Measurements from ENCODE around the gene SOCS2. TPM values are rescaled to one million over a fixed set of nuclear protein-coding genes. Genes with fewer than 3 reads are reported as not detected.

Gene SOCS2
- total and polyA plus RNA-seq, 2 of the 8 experiments (the other 6 are each of a cell fraction or from before 2014, with no cell fraction given), result 14.5 to 18.0 TPM

DNA sequence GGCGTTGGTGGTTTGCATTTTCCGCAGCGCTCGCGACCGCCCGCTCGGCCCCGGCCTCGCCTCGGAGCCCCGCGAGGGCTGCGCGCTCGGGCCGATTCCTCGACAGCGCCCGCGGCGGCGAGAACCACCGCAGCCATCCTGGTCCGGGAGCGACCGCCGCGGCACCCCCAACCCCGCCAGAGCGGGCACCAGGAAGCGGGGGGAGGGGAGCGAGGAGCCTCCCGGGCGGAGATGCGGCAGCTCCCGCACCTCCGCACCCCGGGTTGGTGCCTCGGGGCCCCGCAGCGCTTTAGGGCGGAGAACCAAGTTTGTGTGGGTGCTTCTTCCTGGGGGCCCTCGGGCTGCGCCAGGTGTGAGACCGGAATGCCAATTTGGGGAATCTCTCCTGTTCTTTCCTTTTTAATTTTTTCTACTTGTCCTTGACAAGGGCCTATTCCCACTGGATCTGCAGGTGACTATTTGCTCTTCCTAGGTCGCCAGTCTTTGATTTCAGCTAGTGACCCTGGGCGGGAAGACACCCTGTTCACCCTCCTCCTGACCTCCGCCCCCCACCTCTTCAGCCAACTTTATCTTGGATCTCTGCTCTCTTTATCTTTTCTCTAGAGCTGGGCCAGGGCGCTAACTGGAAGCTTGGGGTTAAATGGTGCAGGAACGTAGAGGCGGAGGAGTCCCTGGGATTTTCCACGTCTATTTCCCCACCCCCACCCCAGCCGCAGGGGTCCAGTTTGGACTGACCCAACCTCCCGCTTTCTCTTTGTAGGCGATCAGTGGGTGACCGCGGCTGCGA is at the start of gene SOCS2 (continued):
- TF ChIP-seq, protein P1, sequence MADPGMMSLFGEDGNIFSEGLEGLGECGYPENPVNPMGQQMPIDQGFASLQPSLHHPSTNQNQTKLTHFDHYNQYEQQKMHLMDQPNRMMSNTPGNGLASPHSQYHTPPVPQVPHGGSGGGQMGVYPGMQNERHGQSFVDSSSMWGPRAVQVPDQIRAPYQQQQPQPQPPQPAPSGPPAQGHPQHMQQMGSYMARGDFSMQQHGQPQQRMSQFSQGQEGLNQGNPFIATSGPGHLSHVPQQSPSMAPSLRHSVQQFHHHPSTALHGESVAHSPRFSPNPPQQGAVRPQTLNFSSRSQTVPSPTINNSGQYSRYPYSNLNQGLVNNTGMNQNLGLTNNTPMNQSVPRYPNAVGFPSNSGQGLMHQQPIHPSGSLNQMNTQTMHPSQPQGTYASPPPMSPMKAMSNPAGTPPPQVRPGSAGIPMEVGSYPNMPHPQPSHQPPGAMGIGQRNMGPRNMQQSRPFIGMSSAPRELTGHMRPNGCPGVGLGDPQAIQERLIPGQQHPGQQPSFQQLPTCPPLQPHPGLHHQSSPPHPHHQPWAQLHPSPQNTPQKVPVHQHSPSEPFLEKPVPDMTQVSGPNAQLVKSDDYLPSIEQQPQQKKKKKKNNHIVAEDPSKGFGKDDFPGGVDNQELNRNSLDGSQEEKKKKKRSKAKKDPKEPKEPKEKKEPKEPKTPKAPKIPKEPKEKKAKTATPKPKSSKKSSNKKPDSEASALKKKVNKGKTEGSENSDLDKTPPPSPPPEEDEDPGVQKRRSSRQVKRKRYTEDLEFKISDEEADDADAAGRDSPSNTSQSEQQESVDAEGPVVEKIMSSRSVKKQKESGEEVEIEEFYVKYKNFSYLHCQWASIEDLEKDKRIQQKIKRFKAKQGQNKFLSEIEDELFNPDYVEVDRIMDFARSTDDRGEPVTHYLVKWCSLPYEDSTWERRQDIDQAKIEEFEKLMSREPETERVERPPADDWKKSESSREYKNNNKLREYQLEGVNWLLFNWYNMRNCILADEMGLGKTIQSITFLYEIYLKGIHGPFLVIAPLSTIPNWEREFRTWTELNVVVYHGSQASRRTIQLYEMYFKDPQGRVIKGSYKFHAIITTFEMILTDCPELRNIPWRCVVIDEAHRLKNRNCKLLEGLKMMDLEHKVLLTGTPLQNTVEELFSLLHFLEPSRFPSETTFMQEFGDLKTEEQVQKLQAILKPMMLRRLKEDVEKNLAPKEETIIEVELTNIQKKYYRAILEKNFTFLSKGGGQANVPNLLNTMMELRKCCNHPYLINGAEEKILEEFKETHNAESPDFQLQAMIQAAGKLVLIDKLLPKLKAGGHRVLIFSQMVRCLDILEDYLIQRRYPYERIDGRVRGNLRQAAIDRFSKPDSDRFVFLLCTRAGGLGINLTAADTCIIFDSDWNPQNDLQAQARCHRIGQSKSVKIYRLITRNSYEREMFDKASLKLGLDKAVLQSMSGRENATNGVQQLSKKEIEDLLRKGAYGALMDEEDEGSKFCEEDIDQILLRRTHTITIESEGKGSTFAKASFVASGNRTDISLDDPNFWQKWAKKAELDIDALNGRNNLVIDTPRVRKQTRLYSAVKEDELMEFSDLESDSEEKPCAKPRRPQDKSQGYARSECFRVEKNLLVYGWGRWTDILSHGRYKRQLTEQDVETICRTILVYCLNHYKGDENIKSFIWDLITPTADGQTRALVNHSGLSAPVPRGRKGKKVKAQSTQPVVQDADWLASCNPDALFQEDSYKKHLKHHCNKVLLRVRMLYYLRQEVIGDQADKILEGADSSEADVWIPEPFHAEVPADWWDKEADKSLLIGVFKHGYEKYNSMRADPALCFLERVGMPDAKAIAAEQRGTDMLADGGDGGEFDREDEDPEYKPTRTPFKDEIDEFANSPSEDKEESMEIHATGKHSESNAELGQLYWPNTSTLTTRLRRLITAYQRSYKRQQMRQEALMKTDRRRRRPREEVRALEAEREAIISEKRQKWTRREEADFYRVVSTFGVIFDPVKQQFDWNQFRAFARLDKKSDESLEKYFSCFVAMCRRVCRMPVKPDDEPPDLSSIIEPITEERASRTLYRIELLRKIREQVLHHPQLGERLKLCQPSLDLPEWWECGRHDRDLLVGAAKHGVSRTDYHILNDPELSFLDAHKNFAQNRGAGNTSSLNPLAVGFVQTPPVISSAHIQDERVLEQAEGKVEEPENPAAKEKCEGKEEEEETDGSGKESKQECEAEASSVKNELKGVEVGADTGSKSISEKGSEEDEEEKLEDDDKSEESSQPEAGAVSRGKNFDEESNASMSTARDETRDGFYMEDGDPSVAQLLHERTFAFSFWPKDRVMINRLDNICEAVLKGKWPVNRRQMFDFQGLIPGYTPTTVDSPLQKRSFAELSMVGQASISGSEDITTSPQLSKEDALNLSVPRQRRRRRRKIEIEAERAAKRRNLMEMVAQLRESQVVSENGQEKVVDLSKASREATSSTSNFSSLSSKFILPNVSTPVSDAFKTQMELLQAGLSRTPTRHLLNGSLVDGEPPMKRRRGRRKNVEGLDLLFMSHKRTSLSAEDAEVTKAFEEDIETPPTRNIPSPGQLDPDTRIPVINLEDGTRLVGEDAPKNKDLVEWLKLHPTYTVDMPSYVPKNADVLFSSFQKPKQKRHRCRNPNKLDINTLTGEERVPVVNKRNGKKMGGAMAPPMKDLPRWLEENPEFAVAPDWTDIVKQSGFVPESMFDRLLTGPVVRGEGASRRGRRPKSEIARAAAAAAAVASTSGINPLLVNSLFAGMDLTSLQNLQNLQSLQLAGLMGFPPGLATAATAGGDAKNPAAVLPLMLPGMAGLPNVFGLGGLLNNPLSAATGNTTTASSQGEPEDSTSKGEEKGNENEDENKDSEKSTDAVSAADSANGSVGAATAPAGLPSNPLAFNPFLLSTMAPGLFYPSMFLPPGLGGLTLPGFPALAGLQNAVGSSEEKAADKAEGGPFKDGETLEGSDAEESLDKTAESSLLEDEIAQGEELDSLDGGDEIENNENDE (IDR thresholded peaks at IDR 0.05; ENCODE audit: insufficient replicate concordance, low read length), result no peak
- TF ChIP-seq RBBP5 (IDR thresholded peaks at IDR 0.05; ENCODE audit: borderline replicate concordance, low read depth, low read length) (peak; percentile 63; the same call in 1 of the 2 replicates), RAD21 (IDR thresholded peaks at IDR 0.05 in 1 of 2, conservative IDR thresholded peaks at IDR 0.05 in 1 of 2; ENCODE audit: low read depth in 2 of 2, low read length in 2 of 2) (peak; percentile 8 to 11; a peak in 1 of 4 replicates), TCF12 (IDR thresholded peaks at IDR 0.05; ENCODE audit: low read depth, low read length) (0 out of 2 replicates have a peak, but pooled peaks have one; percentile 1), YY1 (IDR thresholded peaks at IDR 0.05; ENCODE audit: low read depth, low read length) (peak; percentile 21; the same call in 1 of the 2 replicates), HDAC2 (IDR thresholded peaks at IDR 0.05; ENCODE audit: borderline replicate concordance in 1 of 2, low read depth in 2 of 2, low read length in 2 of 2) (no peak), PHF8 (conservative IDR thresholded peaks at IDR 0.05; ENCODE audit: low read depth, low read length) (0 out of 2 replicates have a peak, but pooled peaks have one; percentile 38)
- TF ChIP-seq, protein P2, sequence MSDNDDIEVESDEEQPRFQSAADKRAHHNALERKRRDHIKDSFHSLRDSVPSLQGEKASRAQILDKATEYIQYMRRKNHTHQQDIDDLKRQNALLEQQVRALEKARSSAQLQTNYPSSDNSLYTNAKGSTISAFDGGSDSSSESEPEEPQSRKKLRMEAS (IDR thresholded peaks at IDR 0.05), result no peak; the same call in 1 of the 2 replicates
